BE2C (cell line): ENCODE data around the gene EP400.
A peak's percentile ranks its signal among the peaks of the same experiment; 100 is the strongest.
"Not testable (repeated sequence)": the region's sequence is repeated elsewhere in the genome, so short reads cannot be mapped to it uniquely, and the experiment has no call there.

Experiments
- DNase-seq: peaks from one replicate; pipeline ENCODE4 v3.0.0-alpha.2; 2020
- H3K27me3 ChIP-seq: fragments of 250-450 bp; sonication (Bioruptor Pico); 2 replicates; pipeline ENCODE4 v1.5.1; 2020; ENCODE audit warnings: mild to moderate bottlenecking
- H3K36me3 ChIP-seq: fragments of 250-450 bp; sonication (Bioruptor Pico); 2 replicates; pipeline ENCODE4 v1.5.1; 2020; ENCODE audit warnings: mild to moderate bottlenecking
- H3K4me1 ChIP-seq: fragments of 250-450 bp; sonication (Bioruptor Pico); 2 replicates; pipeline ENCODE4 v1.5.1; 2020
- H3K4me3 ChIP-seq: 2 replicates; pipeline ENCODE4 v1.5.1; 2011; ENCODE audit warnings: low read depth, low read length
- H3K9me3 ChIP-seq: fragments of 250-450 bp; sonication (Bioruptor Pico); 2 replicates; pipeline ENCODE4 v1.5.1; 2020
- TF ChIP-seq, protein P1 (sequence below): IDR thresholded peaks from 2 replicates; pipeline ENCODE4 v1.5.1; 2012; ENCODE audit warnings: mild to moderate bottlenecking, low read depth, low read length

Gene EP400

DNA sequence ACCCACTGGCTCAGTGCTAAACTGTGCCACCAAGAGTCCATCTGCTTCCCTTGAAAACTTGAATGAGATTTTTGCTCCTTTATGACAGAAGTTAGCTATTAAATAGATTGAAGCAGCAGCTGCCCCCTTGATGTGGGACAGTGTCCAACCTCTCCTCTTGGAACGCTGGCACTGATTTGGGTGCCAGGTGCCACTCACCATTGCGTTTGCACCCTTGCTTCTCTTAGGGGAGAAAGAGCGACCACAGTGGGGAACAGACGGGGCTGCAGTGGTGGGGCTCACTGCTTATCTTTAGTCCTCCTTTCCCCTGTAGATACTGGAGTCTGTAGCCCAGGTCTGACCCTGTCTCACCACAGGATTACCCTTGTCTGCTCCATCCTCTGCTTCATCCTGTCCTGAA, 9.4 kb downstream of the EP400 start:
- no peaks in the 10 kb centered on the region for H3K9me3 ChIP-seq

DNA sequence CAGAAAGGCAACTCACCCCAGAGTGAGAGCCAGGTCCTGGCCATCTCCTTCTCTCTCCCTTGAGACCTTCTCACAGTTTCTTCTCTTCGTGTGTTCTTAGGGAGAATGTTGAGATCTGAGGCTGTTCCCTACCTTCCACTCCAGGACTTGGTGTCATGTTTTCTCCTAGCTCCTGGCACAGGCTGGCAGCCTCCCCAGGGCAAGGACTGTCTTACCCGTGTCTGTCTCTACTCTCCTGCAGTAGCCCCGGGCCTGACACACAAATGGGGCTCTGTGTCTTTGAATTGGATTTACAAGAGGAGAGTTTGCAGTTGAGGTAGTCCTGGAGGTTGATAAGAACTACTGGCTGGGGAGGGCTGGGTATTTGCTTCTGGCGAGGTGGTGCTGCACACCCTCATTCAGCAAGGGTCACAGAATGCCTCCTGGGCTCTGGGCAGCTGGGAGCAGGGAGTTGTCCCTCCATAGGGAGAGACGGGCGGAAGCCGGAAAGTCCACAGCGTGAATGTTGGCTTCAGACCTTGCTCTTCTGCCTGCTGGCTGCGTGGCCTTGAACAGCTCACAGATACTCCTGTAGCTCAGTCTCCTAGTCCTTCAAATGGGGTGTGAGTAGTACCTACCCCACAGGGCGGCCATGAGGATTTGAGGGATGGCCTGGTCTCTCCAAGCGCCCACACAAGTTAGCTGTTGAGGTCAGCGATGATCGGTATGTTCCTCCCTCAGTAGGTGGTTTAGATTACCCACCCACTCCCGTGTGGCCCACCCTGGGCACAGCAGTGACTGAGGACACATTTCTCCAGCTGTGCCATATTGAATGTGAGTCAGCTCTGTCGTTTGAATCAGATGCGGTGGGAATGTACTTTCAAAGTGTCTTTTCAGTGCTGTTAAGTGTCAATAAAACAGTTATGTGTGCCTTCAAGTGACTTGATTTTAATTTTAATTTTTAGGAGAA, 10.2 kb downstream of the EP400 start:
- DNase-seq, result peak; percentile 29
- Histone ChIP-seq H3K36me3 (peaks cover 14% of the 10 kb centered on the region), H3K4me3 (no peak overlapping the region), H3K27me3 (no peaks in the 10 kb centered on the region), H3K9me3 (no peaks in the 10 kb centered on the region), H3K4me1 (no peaks in the 10 kb centered on the region)
- TF ChIP-seq, protein P1, sequence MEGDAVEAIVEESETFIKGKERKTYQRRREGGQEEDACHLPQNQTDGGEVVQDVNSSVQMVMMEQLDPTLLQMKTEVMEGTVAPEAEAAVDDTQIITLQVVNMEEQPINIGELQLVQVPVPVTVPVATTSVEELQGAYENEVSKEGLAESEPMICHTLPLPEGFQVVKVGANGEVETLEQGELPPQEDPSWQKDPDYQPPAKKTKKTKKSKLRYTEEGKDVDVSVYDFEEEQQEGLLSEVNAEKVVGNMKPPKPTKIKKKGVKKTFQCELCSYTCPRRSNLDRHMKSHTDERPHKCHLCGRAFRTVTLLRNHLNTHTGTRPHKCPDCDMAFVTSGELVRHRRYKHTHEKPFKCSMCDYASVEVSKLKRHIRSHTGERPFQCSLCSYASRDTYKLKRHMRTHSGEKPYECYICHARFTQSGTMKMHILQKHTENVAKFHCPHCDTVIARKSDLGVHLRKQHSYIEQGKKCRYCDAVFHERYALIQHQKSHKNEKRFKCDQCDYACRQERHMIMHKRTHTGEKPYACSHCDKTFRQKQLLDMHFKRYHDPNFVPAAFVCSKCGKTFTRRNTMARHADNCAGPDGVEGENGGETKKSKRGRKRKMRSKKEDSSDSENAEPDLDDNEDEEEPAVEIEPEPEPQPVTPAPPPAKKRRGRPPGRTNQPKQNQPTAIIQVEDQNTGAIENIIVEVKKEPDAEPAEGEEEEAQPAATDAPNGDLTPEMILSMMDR, result no peak

More for the DNA sequence above, 9.4 kb downstream of the EP400 start:
- Histone ChIP-seq H3K4me1 (no peaks in the 10 kb centered on the region), H3K4me3 (no peak overlapping the region), H3K36me3 (peaks cover 12% of the 10 kb centered on the region), H3K27me3 (no peaks in the 10 kb centered on the region)
- DNase-seq, result no peak
- TF ChIP-seq, protein P1, result no peak

- peaks cover 14% of the 10 kb centered on the region for H3K36me3 ChIP-seq
- not testable (repeated sequence) for H3K27me3 ChIP-seq, H3K4me1 ChIP-seq, H3K9me3 ChIP-seq, H3K4me3 ChIP-seq, DNase-seq
Observed at GRCh38 chr12:131960590-131961325, 11.0 kb downstream of the EP400 start.

- H3K27me3 ChIP-seq, H3K9me3 ChIP-seq, H3K4me3 ChIP-seq, DNase-seq, H3K4me1 ChIP-seq: not testable (repeated sequence)
- H3K36me3 ChIP-seq, result peaks cover 14% of the 10 kb centered on the region
Observed at GRCh38 chr12:131961328-131961727, 11.6 kb downstream of the EP400 start.

DNA sequence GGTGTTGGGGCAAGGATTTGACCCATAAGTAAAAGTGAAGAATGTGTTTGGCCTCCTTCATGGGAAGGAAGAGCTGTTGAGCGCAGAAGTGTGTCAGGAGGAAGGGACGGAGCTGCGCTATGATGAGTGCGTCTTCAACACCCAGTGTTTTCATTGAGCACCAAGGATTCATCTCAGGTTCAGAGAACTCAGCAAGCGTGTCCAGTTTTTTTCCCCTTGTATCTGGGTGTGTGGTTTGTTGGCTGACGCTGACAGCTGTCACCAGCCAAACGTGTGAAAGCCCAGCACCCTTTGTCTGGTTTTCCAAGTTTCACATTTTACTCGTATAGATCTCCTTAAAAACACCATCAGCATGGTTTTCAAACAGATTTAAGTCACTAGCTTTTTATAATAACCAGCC, 12.3 kb downstream of the EP400 start:
- Histone ChIP-seq H3K36me3 (peaks cover 14% of the 10 kb centered on the region), H3K4me1 (no peaks in the 10 kb centered on the region), H3K4me3 (no peak overlapping the region), H3K27me3 (no peaks in the 10 kb centered on the region), H3K9me3 (no peaks in the 10 kb centered on the region)
- DNase-seq, result no peak
- TF ChIP-seq, protein P1, result no peak

DNA sequence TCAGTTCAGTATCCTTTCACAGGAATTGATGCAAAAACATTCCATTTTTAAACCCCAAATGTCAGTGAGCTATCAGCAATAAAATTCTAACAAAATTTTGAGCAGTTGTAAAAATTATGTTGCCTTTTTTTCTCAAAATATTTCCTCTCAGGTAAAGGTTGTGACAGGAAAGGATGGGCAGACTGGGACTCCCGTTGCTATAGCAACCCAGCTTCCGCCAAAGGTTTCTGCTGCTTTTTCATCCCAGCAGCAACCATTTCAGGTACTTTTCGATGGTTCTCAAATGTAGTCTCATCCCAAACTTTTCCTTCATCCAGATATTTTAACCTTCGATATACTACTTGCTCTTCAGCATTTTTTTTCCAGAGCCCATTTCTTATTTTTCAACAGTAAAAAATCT, 13.6 kb downstream of the EP400 start:
- H3K4me1 ChIP-seq, result no peaks in the 10 kb centered on the region

More for the DNA sequence above, 13.6 kb downstream of the EP400 start:
- H3K9me3 ChIP-seq, result no peaks in the 10 kb centered on the region
- DNase-seq, result no peak
- H3K27me3 ChIP-seq, result no peaks in the 10 kb centered on the region
- peaks cover 14% of the 10 kb centered on the region for H3K36me3 ChIP-seq
- no peak overlapping the region for H3K4me3 ChIP-seq
- TF ChIP-seq, protein P1, result no peak
